ENCODE results near the gene PPP1R9B.

PPP1R9B gene

DNA sequence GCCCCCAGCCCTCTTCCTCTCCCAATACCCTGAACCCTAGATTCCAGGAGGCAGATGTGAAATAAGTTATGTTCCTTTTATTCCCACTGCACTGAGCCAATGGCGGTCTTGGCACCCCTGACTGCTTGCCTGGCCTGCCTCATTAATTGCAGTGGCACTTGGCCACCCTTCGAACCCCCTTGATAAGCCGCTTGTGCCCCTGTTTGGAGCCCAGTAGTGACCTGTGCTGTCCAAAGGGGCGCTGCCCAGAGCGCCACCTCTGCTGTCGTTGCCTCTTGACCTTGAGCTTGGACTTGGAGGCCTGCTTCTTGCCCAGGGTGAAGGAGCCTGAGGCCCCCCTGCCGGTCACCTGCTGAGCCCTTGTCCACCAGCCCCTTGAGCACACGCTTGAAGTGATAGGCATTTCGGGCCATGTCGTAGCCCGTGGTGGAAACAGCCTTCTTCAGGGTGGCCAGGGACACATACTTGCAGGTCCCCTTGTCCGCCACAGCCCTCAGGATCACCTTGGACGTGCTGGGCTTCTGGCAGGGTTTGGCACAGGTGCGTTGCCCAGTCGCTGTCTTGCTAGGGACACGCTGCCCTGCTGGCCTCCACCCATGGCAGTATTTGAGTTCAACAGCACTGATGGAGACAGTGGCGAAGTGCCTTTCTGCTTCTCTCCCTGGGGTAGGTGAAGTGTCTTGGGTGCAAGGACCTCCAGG lies 21.0 kb upstream of the PPP1R9B start:
- DNase-seq = no peak

DNA sequence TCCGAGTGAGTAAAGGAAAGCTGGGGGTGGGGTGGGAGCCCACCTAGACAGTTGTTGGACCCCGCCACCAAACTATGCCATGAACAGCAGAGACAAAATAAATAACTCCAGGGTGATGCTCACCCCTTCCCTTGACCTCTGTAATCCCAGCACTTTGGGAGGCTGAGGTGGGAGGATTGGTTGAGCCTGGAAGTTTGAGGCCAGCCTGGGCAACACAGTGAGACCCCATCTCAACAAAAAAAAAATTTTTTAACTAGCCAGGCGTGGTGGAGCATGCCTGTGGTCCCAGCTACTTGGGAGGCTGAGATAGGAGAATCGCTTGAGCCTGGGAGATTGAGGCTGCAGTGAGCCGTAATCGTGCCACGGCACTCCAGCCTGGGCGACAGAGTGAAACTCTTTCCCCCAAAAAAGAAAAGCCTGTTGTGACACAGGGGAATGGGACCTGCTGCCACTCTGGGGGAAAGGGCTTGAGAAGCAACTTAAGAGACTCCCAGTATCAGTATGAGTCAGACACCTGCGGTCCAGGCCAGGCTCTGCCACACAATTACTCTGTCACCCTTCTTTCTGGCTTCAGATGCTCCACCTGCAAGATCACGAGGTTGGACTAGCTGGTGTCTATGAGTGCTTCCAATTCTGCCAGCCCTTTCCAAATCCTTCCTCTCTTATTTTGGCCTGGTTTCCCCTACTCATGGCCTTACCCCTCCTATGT lies 20.3 kb upstream of the PPP1R9B start:
- no peak for DNase-seq

DNA sequence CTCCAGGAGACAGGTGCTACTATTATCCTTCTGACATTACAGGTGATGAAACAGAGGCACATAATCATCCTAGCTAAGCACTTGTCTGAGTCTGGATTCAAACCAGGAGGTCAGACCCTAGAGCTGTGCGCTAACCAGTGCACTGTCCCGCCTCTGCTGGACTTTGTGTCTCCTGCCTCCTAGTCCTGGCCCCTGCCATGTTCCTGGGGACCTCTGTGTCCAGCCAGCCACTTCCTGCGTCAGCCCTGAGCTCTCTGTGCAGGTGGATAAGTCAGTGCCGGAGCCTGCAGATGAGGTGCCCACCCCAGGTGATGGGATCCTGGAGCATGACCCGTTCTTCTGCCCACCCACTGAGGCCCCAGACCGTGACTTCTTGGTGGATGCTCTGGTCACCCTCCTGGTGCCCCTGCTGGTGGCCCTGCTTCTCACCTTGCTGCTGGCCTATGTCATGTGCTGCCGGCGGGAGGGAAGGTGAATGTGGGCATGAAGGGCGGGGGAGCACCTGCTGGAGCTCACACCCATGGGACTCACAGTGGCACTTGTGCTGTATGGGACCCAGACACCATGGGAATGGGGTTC lies 19.5 kb upstream of the PPP1R9B start:
- DNase-seq = no peak

DNA sequence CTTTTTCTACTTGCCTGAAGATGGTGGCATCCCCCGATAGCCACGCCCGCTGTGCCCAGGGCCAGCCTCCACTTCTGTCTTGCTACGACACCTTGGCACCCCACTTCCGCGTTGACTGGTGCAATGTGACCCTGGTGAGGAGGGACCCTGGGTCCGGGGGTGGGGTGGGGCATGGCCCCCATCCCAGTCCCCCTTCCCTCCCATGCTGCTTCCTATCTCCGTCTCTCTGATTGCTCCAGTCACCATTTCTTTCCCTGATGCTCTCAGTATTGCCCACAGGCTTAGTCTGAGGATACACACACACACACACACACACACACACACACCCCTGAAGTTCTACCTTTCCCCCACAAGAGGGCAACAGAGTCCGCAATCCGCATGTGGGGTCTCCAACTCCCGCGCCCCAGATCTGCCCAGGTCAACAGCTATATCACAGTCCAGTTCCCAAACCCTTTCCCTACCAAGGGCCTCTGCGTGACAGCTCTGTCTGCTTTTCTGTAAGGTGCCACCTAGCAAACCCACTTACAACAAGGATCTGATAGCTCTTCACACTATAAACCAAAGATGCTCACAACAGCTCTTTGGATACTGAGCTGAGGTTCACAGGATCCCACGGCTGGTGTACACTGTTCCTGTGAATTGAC lies 18.8 kb upstream of the PPP1R9B start:
- peak; percentile 32 for DNase-seq

DNA sequence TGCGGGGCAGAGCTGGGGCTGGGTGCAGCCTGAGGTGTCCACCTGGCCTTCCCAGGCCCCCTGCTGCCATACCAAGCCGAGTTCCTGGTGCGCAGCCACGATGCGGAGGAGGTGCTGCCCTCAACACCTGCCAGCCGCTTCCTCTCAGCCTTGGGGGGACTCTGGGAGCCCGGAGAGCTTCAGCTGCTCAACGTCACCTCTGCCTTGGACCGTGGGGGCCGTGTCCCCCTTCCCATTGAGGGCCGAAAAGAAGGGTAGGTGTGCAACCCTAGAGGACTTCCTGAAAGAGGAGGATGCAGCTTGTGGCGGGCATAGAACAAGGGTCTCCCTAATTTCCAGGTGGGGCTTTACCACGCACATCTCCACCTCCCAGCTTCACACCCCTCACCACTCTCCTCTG lies 17.8 kb upstream of the PPP1R9B start:
- DNase-seq = no peak

DNA sequence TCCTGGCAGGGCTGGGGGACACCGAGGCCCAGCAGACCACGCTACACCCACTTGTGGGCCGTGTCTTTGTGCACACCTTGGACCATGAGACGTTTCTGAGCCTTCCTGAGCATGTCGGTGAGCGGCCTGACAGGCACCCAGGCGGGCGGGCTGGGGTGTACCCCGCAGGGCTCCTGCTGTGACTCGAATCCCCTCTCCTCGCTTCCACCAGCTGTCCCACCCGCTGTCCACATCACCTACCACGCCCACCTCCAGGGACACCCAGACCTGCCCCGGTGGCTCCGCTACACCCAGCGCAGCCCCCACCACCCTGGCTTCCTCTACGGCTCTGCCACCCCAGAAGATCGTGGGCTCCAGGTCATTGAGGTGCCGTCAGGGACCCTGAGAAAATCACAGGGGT lies 16.9 kb upstream of the PPP1R9B start:
- DNase-seq = no peak

DNA sequence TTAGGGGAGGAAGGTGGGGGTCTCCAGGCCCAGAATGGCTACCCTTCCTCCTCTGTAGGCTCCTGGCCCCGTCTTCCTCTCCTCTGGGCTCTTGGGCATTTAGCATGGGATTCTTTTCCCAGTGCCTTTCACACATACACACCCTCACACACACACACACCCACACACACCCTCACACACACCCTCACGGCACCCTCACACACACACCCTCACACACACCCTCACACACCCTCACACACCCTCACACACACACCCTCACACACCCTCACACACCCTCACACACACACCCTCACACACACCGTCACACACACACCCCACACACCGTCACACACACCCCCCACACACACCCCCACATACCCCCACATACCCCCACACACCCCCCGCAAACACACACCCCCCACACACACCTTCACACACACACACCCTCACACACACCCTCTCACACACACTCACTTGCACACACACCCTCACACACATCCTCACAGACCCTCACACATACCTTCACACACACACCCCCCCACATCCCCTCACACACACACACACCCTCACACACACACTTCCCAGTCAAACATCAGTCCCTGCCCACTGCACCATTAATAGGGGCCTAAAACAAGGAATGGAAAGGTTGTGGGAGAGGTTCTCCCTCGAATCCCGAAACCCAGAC lies 16.2 kb upstream of the PPP1R9B start:
- DNase-seq = no peak

DNA sequence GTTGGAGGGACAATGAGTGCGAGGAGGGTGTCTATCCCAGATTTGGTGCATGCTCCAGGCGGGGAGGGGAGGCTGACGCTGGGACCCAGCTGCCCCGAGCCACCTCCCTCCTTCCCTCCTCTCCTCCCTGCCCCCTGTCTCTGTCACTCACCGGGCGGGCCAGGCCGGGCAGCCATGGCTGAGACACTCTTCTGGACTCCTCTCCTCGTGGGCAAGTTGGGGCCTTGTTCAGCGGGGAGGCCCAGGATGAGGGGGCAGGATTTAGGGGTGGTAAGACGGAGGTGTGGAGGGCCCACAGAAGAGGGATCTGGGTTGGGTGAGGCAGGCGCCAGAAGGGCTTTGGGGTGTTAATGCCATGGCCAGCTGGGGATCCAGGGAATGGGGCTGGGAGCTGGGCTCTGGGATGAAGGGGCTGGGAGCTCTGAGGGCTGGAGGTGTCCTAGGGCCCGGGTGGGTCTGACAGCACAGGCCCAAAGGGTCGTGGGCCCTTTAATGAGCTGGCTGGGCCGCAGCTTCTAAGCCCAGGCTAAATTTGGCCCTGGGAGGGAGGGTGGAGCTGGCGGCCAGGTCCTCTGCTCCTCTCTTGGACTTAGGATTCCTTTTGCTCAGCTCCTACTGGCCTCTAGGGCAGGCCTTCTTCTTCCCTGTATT lies 15.5 kb upstream of the PPP1R9B start, which contains the start of gene SGCA:
SGCA (plus strand) TSS at position 139 of the 651 bp plus-strand sequence; CDS start at position 175, 36 bp downstream.
- no peak for DNase-seq

DNA sequence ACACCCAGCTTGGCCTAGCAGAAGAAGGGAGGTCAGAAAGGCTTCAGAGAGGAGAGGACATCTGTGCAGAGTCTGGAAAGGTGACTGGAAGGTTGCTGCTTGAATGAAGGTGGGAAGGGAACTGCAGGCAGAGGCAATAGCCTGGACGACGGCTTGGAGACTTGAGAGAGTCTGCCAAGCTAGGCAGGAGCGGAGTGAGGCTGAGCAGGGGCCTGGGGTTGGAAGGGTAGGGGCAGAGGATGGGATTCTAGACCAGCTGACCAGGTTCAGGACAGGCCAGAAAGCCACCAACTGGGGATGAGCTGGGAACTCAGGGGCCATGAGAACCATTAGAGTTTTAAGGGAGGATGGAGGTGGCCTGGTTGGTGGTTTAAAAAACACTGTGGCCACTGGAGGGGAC lies 15.0 kb upstream of the PPP1R9B start:
- no peak for DNase-seq

DNA sequence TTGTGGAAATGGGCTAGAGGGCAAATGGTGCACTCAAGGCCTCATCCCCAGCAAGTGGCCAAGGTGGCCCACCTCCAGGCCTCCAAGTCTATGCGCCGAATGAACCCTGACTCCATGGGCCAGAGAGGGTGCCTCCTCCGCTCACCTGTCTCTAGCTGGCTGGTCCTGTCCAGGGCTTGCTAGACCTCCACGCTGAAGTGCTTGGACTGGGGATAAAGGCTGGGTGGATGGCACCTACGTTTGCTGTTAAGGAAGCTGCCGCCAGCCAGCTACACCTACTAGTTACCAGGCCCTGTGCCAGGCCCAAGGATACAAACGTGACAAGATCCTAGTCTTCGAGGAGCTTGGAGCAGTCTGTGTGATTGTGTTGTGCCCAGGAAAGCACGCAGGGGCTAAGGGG lies 14.6 kb upstream of the PPP1R9B start:
- no peak for DNase-seq

DNA sequence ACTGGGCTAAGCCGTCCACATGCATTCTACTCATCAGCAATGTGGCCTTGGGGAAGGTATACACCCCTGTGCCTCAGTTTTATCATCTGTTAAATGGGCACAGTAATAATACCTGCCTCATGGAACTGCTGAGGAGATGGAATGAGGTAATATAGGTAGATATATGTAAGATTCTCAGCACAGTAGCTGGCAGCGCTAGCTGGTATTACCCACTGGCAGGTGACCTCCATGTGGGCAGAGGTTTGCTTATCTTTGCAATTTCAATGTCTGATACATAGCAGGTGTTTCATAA lies 14.2 kb upstream of the PPP1R9B start:
- DNase-seq = no peak

DNA sequence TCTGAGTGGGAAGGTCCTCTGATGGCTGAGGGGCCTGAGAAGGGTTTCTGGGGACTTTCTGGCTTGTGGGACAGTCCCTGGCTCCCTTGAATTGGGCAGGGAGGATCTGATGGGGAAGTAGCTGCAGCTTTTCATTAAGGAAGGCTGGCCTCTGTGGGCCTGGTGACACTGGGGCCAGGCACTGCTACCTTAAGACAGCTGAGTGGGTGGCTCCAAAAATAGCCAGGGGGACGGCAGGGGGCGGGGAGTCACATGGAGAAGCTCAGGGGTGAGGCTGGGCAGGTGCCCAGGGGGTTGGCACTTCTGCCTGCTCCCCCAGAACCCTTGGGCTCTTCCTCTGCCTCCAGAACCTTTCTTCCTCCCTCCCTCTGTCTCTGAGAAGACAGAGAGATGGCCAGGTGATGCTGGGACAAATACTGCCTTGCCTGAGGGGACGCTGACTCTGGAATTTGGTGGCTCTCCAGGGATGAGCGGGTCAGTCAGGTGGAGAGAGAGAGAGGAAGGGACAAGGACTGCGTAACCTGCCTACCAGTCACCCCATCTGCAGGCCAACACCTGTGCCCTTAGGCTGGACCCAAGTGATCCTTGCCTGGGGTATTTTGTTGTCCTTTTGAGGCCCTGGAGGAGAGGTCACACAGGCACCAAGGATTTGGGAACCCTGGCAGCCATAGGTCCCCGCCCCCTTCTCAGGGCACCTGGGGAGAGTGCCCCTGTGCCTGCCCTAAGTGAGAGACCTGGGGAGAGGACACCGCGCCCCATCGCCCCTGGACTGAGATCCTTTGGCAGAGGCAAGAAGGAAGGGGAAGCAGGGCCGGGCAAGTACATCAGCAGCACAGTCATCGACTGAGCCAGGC lies 13.6 kb upstream of the PPP1R9B start:
- DNase-seq = no peak

DNA sequence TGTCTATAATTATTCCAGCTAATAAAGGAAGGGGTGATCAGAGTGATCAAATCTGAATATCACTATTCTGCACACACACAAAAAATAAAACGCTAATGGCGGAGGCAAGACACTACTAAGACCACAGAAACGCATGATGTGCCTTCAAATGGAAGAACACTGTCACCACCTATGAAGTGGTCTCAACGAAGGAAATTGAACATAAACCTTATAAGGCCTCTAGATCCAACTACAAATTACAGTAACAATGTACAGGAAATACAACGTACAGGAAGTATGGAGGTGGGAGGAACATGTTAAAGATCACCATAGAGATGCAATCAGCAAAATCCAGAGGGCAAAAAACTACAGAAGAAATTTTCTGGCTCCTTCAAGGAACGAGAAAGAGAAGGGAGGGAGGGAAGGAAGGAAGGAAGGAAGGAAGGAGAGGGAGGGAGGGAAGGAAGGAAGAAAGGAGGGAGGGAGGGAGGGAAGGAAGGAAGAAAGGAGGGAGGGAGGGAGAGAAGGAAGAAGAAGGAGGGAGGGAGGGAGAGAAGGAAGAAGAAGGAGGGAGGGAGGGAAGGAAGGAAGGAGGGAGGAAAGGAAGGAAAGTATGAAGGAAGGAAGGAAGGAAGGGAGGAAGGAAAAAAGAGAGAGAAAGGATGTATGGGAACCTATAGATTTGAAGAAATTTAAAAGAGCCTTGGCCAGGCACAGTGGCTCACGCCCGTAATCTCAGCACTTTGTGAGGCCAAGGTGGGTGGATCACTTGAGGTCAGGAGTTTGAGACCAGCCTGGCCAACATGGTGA lies 12.2 kb upstream of the PPP1R9B start:
- DNase-seq = no peak

DNA sequence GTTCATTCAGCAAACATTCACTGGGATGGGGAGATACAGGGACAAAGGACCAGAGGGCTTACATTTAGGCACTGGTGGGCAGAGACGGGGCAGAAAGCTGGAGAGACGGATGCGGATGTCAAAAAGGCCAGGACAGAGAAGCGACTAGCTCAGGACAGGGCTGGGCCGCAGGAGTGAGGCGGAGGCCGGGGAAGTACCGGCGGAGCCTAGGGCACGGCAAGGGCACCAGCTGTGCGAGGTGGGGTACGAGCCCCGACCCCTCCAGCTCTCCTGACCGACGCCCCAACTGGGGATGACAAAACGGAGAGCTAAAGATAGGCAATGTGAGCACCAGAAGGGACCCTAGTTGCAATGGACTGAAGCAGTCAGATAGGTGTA lies 11.4 kb upstream of the PPP1R9B start:
- DNase-seq = no peak

DNA sequence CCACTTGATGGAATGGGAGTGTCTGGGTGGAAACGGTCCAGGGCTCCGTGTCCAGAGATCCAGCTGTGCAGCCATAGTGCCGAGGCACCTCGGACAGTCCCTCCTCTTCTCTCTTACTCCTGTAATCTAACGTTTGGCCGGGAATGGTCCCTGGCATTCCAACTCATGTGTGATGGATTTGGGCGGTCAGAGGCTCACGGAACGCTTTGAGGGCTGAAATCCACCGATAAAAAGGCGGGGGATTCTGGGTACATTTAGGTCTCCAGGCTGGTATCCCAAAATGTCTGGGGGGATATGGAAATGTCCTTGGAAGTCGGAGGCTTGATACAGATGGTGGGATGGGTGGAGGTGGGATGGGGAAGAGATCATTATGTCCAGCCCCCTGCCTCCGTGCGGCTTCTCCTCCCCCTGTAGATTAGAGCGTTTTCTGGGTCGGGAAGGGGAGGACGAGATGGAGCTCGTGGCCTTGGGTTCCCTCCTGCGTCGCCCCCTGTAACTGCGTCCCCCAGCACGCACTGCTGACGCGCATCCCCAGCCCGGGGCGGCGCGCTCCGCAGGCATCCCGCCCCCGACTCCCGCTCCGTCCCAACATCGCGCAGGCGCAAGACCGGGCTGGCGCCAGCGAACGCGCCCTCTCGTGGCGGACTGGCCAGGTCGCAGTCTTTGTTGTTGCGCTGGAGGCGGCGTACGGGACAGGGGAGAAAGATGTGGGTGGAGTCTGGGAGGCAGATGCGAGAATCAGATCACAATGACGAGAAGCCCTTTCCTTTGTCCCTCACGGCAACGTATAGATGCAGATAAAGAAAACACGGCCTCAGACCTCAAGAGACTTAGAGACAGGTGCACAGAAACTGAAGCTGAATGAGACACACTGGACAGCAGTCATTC lies 10.8 kb upstream of the PPP1R9B start:
- DNase-seq = peak; percentile 89

DNA sequence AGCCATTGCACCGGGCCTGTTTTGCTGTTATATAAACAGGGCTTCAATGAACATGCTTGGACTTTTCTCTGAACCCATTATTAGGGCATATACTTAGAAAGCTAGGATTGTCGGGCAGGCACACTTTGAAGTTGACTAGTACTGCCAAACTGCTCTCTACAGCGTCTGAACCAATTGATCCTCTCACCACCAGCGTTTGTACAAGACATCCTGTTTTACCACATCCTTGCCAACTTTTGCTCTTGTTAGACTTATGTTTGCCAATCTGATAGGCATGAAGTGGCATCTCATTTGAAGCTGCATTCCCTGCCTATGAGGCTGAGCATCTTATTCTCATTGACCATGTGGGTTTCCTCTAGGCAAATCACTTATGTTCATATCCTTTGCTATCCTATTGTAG lies 7.4 kb upstream of the PPP1R9B start:
- no peak for DNase-seq

DNA sequence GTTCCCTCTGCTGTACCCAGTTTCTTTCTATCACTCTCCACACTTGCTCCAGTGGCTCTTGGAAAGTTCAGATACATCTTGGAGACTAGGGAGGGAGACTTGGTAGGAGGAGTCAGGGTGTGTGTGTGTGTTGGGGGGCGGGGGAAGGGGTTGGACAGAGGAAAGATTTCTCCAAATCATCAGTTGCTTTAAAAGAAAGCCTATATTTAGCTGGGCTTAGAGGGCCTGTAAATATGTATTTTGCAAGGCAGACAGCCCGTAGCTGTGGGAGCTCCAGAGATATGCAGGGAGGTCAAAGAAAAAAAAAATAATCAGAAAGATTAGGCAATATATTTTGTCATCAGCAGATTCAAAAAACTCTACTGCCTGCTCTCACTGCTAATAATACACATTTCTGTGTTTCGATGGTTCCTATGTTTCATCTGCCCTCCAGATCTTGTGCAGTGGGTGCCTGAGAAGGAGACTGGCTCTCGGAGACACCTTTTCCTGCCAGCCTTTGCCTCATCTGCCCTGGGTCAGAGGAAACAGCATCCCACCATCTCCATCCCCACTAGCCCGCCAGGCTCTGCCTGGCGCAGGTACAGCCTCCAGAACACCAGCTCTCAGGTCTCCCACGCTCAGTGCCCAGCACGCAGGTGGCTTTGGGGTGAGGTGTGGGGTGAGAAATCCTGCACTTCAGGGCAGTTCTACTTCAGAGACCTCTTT lies 4.8 kb upstream of the PPP1R9B start:
- no peak for DNase-seq

DNA sequence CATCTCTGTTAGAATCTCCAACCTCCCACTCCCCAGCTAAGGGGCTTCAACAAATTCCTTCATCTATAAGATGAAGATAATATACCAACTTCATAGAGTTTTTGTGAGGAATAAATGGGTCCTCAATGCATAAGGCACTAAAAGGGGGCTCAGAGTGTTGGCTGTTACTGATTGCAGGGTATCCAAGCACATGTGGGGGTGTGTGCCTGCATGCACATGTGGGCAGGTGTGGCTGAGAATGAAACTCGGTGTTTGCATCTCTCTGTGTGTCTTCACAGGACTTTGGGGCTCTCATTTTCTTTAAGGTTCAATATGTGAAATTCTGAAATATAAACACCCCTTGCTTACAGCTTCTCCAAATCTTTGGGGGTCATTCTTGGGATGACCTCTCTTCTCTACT lies 4.1 kb upstream of the PPP1R9B start:
- no peak for DNase-seq
